Fibroblast of lung (primary cell): Measurements from ENCODE around the gene FAM13A. TPM values are rescaled to one million over a fixed set of nuclear protein-coding genes. Genes with fewer than 3 reads are reported as not detected.

Experiments used
- DNase-seq, 2 donors: peaks; one replicate each; pipeline versions ENCODE4 v3.0.0 to v3.0.0-alpha.2; 2010; ENCODE audit warnings: low read depth in 2 of 2
- H2AFZ ChIP-seq: 2 replicates; pipeline ENCODE4 v1.5.1; 2012; ENCODE audit warnings: low read length, control low read depth, inconsistent platforms
- H3K27ac ChIP-seq: 2 replicates; pipeline ENCODE4 v1.5.1; 2011; ENCODE audit warnings: low read length, control low read depth; ENCODE audit not compliant: insufficient read depth
- H3K27me3 ChIP-seq: 2 replicates; pipeline ENCODE4 v1.5.1; 2011; ENCODE audit warnings: mild to moderate bottlenecking, low read length; ENCODE audit not compliant: control insufficient read depth, insufficient read depth
- H3K36me3 ChIP-seq: 2 replicates; pipeline ENCODE4 v1.5.1; 2011; ENCODE audit warnings: low read length; ENCODE audit not compliant: control insufficient read depth, insufficient read depth
- H3K4me1 ChIP-seq: 2 replicates; pipeline ENCODE4 v1.5.1; 2011; ENCODE audit warnings: low read length; ENCODE audit not compliant: control insufficient read depth, insufficient read depth; ENCODE audit errors: extremely low read depth
- H3K4me2 ChIP-seq: 2 replicates; pipeline ENCODE4 v1.5.1; 2011; ENCODE audit warnings: low read length, control low read depth; ENCODE audit not compliant: insufficient read depth; ENCODE audit errors: extremely low read depth
- H3K4me3 ChIP-seq, 4 experiments: fragments of 200-600 bp in 1 of 4; sonication (generic) in 1 of 4; replicated peaks in 1 of 4; 2 replicates each; pipeline ENCODE4 v1.5.1; 2011 to 2016; ENCODE audit warnings: low read length in 4 of 4, low read depth in 3 of 4, mild to moderate bottlenecking in 3 of 4, control low read depth in 2 of 4, inconsistent platforms in 1 of 4, mixed read lengths in 1 of 4; ENCODE audit not compliant: insufficient read depth in 1 of 4; ENCODE audit errors: control extremely low read depth in 1 of 4
- H3K79me2 ChIP-seq: 2 replicates; pipeline ENCODE4 v1.5.1; 2012; ENCODE audit warnings: mild to moderate bottlenecking, low read length, inconsistent platforms; ENCODE audit not compliant: control insufficient read depth, insufficient read depth
- H3K9ac ChIP-seq: 2 replicates; pipeline ENCODE4 v1.5.1; 2011; ENCODE audit warnings: mild to moderate bottlenecking, low read length, control low read depth; ENCODE audit not compliant: insufficient read depth
- H3K9me3 ChIP-seq: 2 replicates; pipeline ENCODE4 v1.5.1; 2012; ENCODE audit warnings: low read depth, low read length; ENCODE audit not compliant: control insufficient read depth, insufficient read depth
- H4K20me1 ChIP-seq: 2 replicates; pipeline ENCODE4 v1.5.1; 2011; ENCODE audit warnings: low read length; ENCODE audit not compliant: control insufficient read depth, insufficient read depth; ENCODE audit errors: extremely low read depth
- CTCF ChIP-seq, 2 donors: IDR thresholded peaks in 1 of 2; conservative IDR thresholded peaks in 1 of 2; 1 replicate in 1 of 2; 2 replicates in 1 of 2; pipeline ENCODE4 v1.5.1; 2011 to 2012; ENCODE audit warnings: low read length in 2 of 2, control low read depth in 1 of 2, inconsistent platforms in 1 of 2, low read depth in 1 of 2, mild to moderate bottlenecking in 1 of 2
- EZH2 ChIP-seq: IDR thresholded peaks from 2 replicates; pipeline ENCODE4 v1.5.1; 2012; ENCODE audit warnings: low read length, control low read depth, mild to moderate bottlenecking; ENCODE audit errors: missing control alignments
- polyA plus RNA-seq, 2 donors: library from polyadenylated mRNA; depleted of rRNA in 1 of 2; stranded (reverse) in 1 of 2; unstranded in 1 of 2; fragments of >200 nt; gene quantifications; 2 replicates each; pipeline ENCODE4 v1.2.1, GENCODE V29; 2011 to 2012; ENCODE audit warnings: missing spikeins in 1 of 2
- total RNA-seq: library from RNA; depleted of rRNA; stranded (reverse); fragments of >200 nt; gene quantifications from 2 replicates; pipeline ENCODE4 v1.2.1, GENCODE V29; 2014

Gene FAM13A
- total and polyA plus RNA-seq, 2 donors (not counting 1 experiment from before 2014, with no cell fraction given): 14.3 to 23.9 TPM

DNA sequence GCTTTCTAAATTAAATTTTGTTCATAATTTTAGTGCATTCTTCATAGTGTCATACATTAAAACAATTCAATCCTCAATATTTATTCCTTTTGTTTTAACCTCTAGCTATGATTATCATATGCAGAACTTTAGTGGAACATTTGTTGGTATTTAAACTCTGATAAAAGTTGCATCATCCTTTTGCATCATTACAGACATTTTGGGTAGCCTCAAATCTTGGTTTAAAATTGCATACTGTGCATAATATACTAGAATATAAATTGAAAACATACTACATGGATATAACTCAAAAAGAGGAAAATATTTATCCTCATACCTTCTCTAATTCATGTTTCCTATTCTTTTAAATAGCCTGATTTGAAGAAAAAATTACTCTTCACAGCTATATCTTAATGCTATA is 262.0 kb downstream of the FAM13A start:
- H3K36me3 ChIP-seq: no peaks in the 10 kb centered on the region
- no peaks in the 10 kb centered on the region for H3K27me3 ChIP-seq
- H3K4me1 ChIP-seq: no peaks in the 10 kb centered on the region
- no peaks in the 10 kb centered on the region for H4K20me1 ChIP-seq
- no peaks in the 10 kb centered on the region for H3K79me2 ChIP-seq
- H3K27ac ChIP-seq: no peak overlapping the region
- TF ChIP-seq CTCF (conservative IDR thresholded peaks at IDR 0.05 in 1 of 2, IDR thresholded peaks at IDR 0.05 in 1 of 2; ENCODE audit: low read depth in 1 of 2, low read length in 2 of 2) (no peak), EZH2 (no peak)
- no peaks in the 10 kb centered on the region for H3K9me3 ChIP-seq
- no peak overlapping the region for H2AFZ ChIP-seq
- DNase-seq: peak in 1 of 2 donors; percentile 33
- no peak overlapping the region for H3K9ac ChIP-seq
- no peak overlapping the region for H3K4me3 ChIP-seq
- H3K4me2 ChIP-seq: no peak overlapping the region

- no peak for DNase-seq
- TF ChIP-seq CTCF (conservative IDR thresholded peaks at IDR 0.05 in 1 of 2, IDR thresholded peaks at IDR 0.05 in 1 of 2; ENCODE audit: low read depth in 1 of 2, low read length in 2 of 2) (no peak), EZH2 (no peak)
These were observed 262.8 kb downstream of the FAM13A start for GRCh38 chr4:88794087-88794690.

GRCh38 chr4:88793475-88793874 is 263.5 kb downstream of the FAM13A start:
- no peak overlapping the region for H3K4me2 ChIP-seq
- no peaks in the 10 kb centered on the region for H3K79me2 ChIP-seq
- DNase-seq: no peak
- no peak overlapping the region for H3K9ac ChIP-seq
- TF ChIP-seq EZH2 (no peak), CTCF (conservative IDR thresholded peaks at IDR 0.05 in 1 of 2, IDR thresholded peaks at IDR 0.05 in 1 of 2; ENCODE audit: low read depth in 1 of 2, low read length in 2 of 2) (no peak)
- peaks cover 2% of the 10 kb centered on the region for H3K36me3 ChIP-seq
- no peak overlapping the region for H3K27ac ChIP-seq
- no peak overlapping the region for H3K4me3 ChIP-seq
- H2AFZ ChIP-seq: no peak overlapping the region
- no peaks in the 10 kb centered on the region for H4K20me1 ChIP-seq
- no peaks in the 10 kb centered on the region for H3K4me1 ChIP-seq
- no peaks in the 10 kb centered on the region for H3K9me3 ChIP-seq
- H3K27me3 ChIP-seq: no peaks in the 10 kb centered on the region

More at GRCh38 chr4:88794087-88794690, 262.8 kb downstream of the FAM13A start:
- H4K20me1 ChIP-seq: no peaks in the 10 kb centered on the region
- no peak overlapping the region for H3K4me2 ChIP-seq
- H3K4me1 ChIP-seq: no peaks in the 10 kb centered on the region
- no peaks in the 10 kb centered on the region for H3K27me3 ChIP-seq
- H2AFZ ChIP-seq: no peak overlapping the region
- no peak overlapping the region for H3K27ac ChIP-seq
- H3K36me3 ChIP-seq: peaks cover 2% of the 10 kb centered on the region
- no peak overlapping the region for H3K4me3 ChIP-seq
- no peaks in the 10 kb centered on the region for H3K9me3 ChIP-seq
- H3K9ac ChIP-seq: no peak overlapping the region
- no peaks in the 10 kb centered on the region for H3K79me2 ChIP-seq
